ENCODE results near the gene DNM3.

The DNM3 gene

DNA sequence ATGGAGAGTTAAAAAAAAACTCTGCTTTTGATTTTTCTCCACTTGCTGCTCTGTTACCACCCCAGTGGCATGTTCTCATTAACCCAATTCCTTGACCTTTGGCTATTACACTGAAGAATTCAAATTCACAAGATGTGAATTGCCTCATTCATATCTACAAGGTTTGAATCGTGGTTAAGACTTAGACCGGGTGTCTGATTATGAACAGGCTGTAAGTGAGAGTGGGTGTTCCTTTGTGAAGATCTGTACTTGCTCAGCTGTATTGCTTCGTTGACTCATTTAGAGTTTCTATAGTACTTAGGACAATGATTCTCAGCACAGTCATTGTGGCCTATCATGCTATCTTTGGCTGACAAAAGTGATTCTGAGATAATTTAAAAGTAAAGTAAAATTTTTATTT is 36.4 kb downstream of the DNM3 start:
- CTCF ChIA-PET: no interaction called here
- H3K4me3 ChIP-seq (ENCODE audit: low read depth, low read length): no peak overlapping the region
- H3K4me1 ChIP-seq (ENCODE audit: control insufficient read depth, insufficient read depth, low read length): no peaks in the 10 kb centered on the region
- no peaks in the 10 kb centered on the region for H3K9me3 ChIP-seq (ENCODE audit: control insufficient read depth, insufficient read depth, low read depth, low read length)
- H3K36me3 ChIP-seq (ENCODE audit: control insufficient read depth in 2 of 2, insufficient read depth in 1 of 2, low read length in 2 of 2): no peaks in the 10 kb centered on the region
- no peak overlapping the region for H3K27ac ChIP-seq (ENCODE audit: extremely low read depth, low read depth, low read length)
- POLR2A ChIA-PET: no interaction called here
- TF ChIP-seq ZNF600 (tag by site-specific recombination; IDR thresholded peaks at IDR 0.05) (no peak), ZNF48 (tag by site-specific recombination; IDR thresholded peaks at IDR 0.05) (no peak), ZNF140 (tag by site-specific recombination; IDR thresholded peaks at IDR 0.05) (no peak), ZBTB21 (tag by site-specific recombination; IDR thresholded peaks at IDR 0.05) (no peak), ZNF626 (tag by site-specific recombination; IDR thresholded peaks at IDR 0.05) (no peak), GLIS2 (tag by site-specific recombination; IDR thresholded peaks at IDR 0.05) (no peak), ZFP69B (tag by site-specific recombination; IDR thresholded peaks at IDR 0.05) (no peak)
- TF ChIP-seq, protein P1, sequence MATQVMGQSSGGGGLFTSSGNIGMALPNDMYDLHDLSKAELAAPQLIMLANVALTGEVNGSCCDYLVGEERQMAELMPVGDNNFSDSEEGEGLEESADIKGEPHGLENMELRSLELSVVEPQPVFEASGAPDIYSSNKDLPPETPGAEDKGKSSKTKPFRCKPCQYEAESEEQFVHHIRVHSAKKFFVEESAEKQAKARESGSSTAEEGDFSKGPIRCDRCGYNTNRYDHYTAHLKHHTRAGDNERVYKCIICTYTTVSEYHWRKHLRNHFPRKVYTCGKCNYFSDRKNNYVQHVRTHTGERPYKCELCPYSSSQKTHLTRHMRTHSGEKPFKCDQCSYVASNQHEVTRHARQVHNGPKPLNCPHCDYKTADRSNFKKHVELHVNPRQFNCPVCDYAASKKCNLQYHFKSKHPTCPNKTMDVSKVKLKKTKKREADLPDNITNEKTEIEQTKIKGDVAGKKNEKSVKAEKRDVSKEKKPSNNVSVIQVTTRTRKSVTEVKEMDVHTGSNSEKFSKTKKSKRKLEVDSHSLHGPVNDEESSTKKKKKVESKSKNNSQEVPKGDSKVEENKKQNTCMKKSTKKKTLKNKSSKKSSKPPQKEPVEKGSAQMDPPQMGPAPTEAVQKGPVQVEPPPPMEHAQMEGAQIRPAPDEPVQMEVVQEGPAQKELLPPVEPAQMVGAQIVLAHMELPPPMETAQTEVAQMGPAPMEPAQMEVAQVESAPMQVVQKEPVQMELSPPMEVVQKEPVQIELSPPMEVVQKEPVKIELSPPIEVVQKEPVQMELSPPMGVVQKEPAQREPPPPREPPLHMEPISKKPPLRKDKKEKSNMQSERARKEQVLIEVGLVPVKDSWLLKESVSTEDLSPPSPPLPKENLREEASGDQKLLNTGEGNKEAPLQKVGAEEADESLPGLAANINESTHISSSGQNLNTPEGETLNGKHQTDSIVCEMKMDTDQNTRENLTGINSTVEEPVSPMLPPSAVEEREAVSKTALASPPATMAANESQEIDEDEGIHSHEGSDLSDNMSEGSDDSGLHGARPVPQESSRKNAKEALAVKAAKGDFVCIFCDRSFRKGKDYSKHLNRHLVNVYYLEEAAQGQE (tag by site-specific recombination; IDR thresholded peaks at IDR 0.05): no peak
- TF ChIP-seq, protein P2, sequence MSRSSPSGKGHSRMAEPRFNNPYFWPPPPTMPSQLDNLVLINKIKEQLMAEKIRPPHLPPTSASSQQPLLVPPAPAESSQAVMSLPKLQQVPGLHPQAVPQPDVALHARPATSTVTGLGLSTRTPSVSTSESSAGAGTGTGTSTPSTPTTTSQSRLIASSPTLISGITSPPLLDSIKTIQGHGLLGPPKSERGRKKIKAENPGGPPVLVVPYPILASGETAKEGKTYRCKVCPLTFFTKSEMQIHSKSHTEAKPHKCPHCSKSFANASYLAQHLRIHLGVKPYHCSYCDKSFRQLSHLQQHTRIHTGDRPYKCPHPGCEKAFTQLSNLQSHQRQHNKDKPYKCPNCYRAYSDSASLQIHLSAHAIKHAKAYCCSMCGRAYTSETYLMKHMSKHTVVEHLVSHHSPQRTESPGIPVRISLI (tag by site-specific recombination; IDR thresholded peaks at IDR 0.05): no peak
- TF ChIP-seq, protein P3, sequence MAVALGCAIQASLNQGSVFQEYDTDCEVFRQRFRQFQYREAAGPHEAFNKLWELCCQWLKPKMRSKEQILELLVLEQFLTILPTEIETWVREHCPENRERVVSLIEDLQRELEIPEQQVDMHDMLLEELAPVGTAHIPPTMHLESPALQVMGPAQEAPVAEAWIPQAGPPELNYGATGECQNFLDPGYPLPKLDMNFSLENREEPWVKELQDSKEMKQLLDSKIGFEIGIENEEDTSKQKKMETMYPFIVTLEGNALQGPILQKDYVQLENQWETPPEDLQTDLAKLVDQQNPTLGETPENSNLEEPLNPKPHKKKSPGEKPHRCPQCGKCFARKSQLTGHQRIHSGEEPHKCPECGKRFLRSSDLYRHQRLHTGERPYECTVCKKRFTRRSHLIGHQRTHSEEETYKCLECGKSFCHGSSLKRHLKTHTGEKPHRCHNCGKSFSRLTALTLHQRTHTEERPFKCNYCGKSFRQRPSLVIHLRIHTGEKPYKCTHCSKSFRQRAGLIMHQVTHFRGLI (tag by site-specific recombination; IDR thresholded peaks at IDR 0.05): no peak

DNA sequence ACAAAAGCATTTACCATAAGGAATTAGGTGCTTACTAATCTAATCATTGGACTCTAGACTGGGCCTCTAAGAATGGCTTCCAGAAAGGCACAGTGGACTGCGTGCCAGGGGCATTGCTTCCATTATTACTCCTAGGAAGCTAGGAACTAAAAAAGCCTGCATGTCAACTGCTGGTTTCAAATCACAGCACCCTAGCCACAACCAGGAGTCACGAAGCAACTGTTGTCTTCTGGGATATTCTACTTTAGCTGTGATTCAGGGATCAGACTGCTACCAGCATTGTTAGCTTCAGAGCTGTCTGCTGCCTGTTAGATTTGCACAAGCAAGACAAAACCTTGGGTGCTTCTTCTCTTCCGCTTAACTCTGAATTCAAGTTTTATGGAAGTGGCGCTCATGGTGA is 38.3 kb downstream of the DNM3 start:
- ChIA-PET CTCF (no interaction called here), POLR2A (no interaction called here)
- no peak overlapping the region for H3K27ac ChIP-seq (ENCODE audit: extremely low read depth, low read depth, low read length)
- H3K4me3 ChIP-seq (ENCODE audit: low read depth, low read length): no peak overlapping the region
- no peaks in the 10 kb centered on the region for H3K4me1 ChIP-seq (ENCODE audit: control insufficient read depth, insufficient read depth, low read length)
- TF ChIP-seq ZNF335 (tag by site-specific recombination; conservative IDR thresholded peaks at IDR 0.05): no peak
- no peak for TF ChIP-seq ZBTB1 (tag by site-specific recombination; IDR thresholded peaks at IDR 0.05)
- no peak for TF ChIP-seq SCRT1 (tag by site-specific recombination; IDR thresholded peaks at IDR 0.05; ENCODE audit: borderline replicate concordance)
- TF ChIP-seq ZNF223 (tag by site-specific recombination; IDR thresholded peaks at IDR 0.05): no peak
- TF ChIP-seq ZNF561 (tag by site-specific recombination; IDR thresholded peaks at IDR 0.05; ENCODE audit: borderline replicate concordance): no peak
- no peak for TF ChIP-seq ZNF660 (tag by site-specific recombination; IDR thresholded peaks at IDR 0.05)
- no peak for TF ChIP-seq ZNF350 (tag by site-specific recombination; IDR thresholded peaks at IDR 0.05)
- TF ChIP-seq ZNF221 (tag by site-specific recombination; IDR thresholded peaks at IDR 0.05; ENCODE audit: borderline replicate concordance): no peak
- no peak for TF ChIP-seq ZBTB7A (tag by site-specific recombination; IDR thresholded peaks at IDR 0.05; ENCODE audit: low read depth)
- no peak for TF ChIP-seq GLIS2 (tag by site-specific recombination; IDR thresholded peaks at IDR 0.05)
- no peak for TF ChIP-seq ZNF585B (tag by site-specific recombination; IDR thresholded peaks at IDR 0.05)
- TF ChIP-seq, protein P4, sequence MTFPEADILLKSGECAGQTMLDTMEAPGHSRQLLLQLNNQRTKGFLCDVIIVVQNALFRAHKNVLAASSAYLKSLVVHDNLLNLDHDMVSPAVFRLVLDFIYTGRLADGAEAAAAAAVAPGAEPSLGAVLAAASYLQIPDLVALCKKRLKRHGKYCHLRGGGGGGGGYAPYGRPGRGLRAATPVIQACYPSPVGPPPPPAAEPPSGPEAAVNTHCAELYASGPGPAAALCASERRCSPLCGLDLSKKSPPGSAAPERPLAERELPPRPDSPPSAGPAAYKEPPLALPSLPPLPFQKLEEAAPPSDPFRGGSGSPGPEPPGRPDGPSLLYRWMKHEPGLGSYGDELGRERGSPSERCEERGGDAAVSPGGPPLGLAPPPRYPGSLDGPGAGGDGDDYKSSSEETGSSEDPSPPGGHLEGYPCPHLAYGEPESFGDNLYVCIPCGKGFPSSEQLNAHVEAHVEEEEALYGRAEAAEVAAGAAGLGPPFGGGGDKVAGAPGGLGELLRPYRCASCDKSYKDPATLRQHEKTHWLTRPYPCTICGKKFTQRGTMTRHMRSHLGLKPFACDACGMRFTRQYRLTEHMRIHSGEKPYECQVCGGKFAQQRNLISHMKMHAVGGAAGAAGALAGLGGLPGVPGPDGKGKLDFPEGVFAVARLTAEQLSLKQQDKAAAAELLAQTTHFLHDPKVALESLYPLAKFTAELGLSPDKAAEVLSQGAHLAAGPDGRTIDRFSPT (tag by site-specific recombination; IDR thresholded peaks at IDR 0.05): no peak
- no peak for TF ChIP-seq ZNF302 (tag by site-specific recombination; IDR thresholded peaks at IDR 0.05; ENCODE audit: low read depth)
- TF ChIP-seq ZNF146 (tag by site-specific recombination; IDR thresholded peaks at IDR 0.05): no peak
- no peaks in the 10 kb centered on the region for H3K36me3 ChIP-seq (ENCODE audit: control insufficient read depth in 2 of 2, insufficient read depth in 1 of 2, low read length in 2 of 2)
- no peaks in the 10 kb centered on the region for H3K9me3 ChIP-seq (ENCODE audit: control insufficient read depth, insufficient read depth, low read depth, low read length)
